ENCODE data around the gene ZFAND6.
"Not testable (repeated sequence)": the region's sequence is repeated elsewhere in the genome, so short reads cannot be mapped to it uniquely, and the experiment has no call there.

The ZFAND6 gene

DNA sequence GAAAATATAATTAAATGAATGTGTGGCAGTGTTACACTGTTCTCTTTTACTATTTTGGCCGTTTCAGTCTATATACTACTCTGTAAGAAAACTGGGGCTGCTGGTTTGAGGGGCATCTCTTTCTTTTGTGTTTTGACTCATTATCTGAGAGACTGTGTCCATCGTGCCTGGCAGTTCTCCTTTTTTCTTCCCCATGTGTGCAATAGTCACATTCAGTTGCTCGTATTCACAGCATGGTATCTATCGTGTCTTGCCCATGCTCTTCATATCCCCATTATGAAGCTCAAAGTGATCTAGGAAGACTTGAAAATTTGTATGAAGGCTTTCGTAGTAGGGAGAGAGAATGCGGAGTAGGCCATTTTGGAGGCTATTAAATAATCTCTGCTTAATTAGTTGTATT lies 63.6 kb downstream of the ZFAND6 start:
- ChIA-PET POLR2A (no interaction called here), CTCF (no interaction called here)
- H3K4me3 ChIP-seq (ENCODE audit: low read depth, low read length): no peak overlapping the region
- TF ChIP-seq, protein P1, sequence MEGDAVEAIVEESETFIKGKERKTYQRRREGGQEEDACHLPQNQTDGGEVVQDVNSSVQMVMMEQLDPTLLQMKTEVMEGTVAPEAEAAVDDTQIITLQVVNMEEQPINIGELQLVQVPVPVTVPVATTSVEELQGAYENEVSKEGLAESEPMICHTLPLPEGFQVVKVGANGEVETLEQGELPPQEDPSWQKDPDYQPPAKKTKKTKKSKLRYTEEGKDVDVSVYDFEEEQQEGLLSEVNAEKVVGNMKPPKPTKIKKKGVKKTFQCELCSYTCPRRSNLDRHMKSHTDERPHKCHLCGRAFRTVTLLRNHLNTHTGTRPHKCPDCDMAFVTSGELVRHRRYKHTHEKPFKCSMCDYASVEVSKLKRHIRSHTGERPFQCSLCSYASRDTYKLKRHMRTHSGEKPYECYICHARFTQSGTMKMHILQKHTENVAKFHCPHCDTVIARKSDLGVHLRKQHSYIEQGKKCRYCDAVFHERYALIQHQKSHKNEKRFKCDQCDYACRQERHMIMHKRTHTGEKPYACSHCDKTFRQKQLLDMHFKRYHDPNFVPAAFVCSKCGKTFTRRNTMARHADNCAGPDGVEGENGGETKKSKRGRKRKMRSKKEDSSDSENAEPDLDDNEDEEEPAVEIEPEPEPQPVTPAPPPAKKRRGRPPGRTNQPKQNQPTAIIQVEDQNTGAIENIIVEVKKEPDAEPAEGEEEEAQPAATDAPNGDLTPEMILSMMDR (IDR thresholded peaks at IDR 0.05; ENCODE audit: insufficient read depth, low read length, missing control alignments): no peak
- DNase-seq (ENCODE audit: low read depth, low spot score): no peak

DNA sequence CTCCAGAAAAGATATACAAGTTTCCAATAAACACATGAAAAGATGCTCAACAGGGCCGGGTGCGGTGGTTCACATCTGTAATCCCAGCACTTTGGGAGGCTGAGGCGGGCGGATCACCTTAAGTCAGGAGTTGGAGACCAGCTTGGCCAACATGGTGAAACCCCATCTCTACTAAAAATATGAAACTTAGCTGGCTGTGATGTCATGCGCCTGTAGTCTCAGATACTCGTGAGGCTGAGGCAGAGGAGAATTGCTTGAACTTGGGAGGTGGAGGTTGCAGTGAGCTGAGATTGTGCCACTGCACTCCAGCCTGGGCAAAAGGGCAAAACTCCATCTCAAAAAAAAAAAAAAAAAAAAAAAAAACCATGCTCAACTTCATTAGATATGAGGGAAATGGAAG lies 67.8 kb downstream of the ZFAND6 start:
- CTCF ChIA-PET: interaction anchor here (1.2 kb wide), 1 partner anchor 35 kb away, joined by 3 read pairs; no protein-coding TSS in a partner anchor
- H3K4me3 ChIP-seq (ENCODE audit: low read depth, low read length); POLR2A ChIA-PET; DNase-seq (ENCODE audit: low read depth, low spot score): not testable (repeated sequence)

DNA sequence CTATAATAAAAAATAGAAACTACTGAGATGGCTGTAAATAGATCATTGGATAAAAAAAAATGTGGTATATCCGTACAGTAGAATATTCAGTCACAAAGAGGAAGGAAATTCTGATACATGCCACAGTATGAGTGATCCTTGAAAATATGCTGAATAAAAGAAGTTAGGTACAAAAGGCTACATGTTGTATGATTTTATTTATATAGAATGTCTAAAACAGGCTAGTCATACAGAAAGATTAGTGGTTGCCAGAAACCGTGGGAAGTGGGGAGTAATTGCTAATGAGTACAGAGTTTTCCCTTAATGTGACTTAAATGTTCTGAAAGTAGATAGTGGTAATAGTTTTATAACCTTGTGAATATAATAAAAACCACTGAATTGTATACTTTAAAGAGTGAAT lies 68.4 kb downstream of the ZFAND6 start:
- TF ChIP-seq, protein P1 (IDR thresholded peaks at IDR 0.05; ENCODE audit: insufficient read depth, low read length, missing control alignments): no peak
- DNase-seq (ENCODE audit: low read depth, low spot score): no peak
- POLR2A ChIA-PET: no interaction called here
- no peak overlapping the region for H3K4me3 ChIP-seq (ENCODE audit: low read depth, low read length)
- CTCF ChIA-PET: no interaction called here

DNA sequence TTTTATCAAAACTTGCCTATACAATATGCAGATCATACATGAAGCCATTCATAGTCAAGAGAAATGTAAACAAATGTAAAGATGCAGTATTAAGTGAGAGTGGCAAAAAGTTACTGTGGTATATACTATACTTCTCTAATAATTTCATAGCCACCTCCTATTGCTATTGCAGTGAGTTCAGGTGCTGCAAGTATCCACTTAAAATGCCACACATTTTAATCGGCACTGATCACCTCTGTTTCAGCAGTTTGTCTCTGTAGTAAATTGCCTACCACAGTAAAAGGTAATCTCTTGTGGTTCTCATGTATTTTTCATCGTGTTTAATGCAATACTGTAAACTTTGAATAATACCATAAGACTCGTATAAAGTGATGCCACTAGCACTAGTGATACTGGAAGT lies 72.9 kb downstream of the ZFAND6 start:
- no peak for DNase-seq (ENCODE audit: low read depth, low spot score)
- POLR2A ChIA-PET: no interaction called here
- H3K4me3 ChIP-seq (ENCODE audit: low read depth, low read length): no peak overlapping the region
- CTCF ChIA-PET: no interaction called here
- TF ChIP-seq, protein P1 (IDR thresholded peaks at IDR 0.05; ENCODE audit: insufficient read depth, low read length, missing control alignments): no peak

DNA sequence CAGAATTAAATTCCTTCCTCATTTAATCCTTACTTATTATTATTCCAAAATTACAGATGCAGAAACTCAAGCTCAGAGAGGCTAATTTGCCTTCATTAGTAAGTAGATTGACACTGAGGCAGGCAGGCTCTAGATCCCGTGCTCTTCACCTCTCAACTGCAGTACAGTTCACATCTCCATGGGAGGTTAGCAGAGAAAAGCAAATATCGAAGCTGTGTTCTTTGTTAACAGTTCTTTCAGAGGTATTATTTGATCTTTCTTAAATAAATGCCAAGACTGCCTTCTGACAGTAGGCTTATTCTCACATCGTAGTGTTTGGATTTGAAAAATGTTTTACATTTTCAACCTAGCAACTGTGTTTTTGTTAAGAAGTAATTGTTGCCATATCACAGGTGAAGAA lies 77.4 kb downstream of the ZFAND6 start:
- ChIA-PET POLR2A (no interaction called here), CTCF (no interaction called here)
- no peak for DNase-seq (ENCODE audit: low read depth, low spot score)
- no peak overlapping the region for H3K4me3 ChIP-seq (ENCODE audit: low read depth, low read length)
- TF ChIP-seq, protein P1 (IDR thresholded peaks at IDR 0.05; ENCODE audit: insufficient read depth, low read length, missing control alignments): no peak

DNA sequence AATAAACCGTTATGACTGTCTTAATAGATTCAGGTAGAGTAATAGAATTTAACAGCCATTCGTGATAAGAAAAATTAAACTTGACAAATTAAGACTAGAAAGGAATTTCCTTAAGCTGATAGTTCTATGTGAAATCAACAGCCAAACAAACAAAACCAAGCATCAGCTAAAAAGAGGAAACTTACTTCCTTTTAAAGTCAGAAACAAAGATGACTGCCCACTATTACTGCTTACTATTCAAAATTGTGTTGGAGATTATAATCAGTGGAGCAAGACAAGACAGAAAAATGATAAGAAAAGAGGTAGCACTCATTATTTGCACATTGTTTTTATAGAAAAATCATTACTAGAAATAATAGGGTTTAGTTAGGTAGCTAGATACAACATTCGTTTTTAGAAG lies 79.5 kb downstream of the ZFAND6 start:
- no peak overlapping the region for H3K4me3 ChIP-seq (ENCODE audit: low read depth, low read length)
- POLR2A ChIA-PET: no interaction called here
- DNase-seq (ENCODE audit: low read depth, low spot score): no peak
- TF ChIP-seq, protein P1 (IDR thresholded peaks at IDR 0.05; ENCODE audit: insufficient read depth, low read length, missing control alignments): no peak
- CTCF ChIA-PET: interaction anchor here (1.1 to 1.3 kb wide), 2 partner anchors 11 to 13 kb away, joined by 4 to 5 read pairs; no protein-coding TSS in a partner anchor

DNA sequence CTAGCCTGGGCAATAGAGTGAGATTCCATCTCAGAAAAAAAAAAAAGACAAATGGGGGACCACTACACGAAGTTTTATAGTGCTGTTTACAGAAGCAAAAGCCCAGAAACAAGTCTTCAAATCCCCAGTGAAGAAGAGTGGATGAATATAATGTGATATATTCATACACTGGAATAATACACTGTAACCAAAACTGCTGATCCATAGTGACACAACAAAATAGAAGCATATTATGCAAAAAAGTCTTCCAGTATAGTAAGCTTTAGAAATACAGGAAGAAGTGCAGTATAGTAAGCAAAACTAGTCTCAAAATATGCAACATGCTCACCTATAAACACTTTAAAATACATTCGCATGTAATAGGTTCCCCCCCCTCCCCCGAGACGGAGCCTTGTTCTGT lies 81.4 kb downstream of the ZFAND6 start:
- POLR2A ChIA-PET: no interaction called here
- TF ChIP-seq, protein P1 (IDR thresholded peaks at IDR 0.05; ENCODE audit: insufficient read depth, low read length, missing control alignments): no peak

More for the DNA sequence above, 81.4 kb downstream of the ZFAND6 start:
- H3K4me3 ChIP-seq (ENCODE audit: low read depth, low read length): no peak overlapping the region
- CTCF ChIA-PET: no interaction called here
- no peak for DNase-seq (ENCODE audit: low read depth, low spot score)

Data from AG04449 (cell line).